NCI-H1436 (cell line): Measurements from ENCODE around the gene EVI5.
"Not testable (repeated sequence)": the region's sequence is repeated elsewhere in the genome, so short reads cannot be mapped to it uniquely, and the experiment has no call there.

ENCODE experiments used
- DNase-seq: peaks from one replicate; lab custom pipeline; 2025; lab: John Stamatoyannopoulos, UW

Gene EVI5

DNA sequence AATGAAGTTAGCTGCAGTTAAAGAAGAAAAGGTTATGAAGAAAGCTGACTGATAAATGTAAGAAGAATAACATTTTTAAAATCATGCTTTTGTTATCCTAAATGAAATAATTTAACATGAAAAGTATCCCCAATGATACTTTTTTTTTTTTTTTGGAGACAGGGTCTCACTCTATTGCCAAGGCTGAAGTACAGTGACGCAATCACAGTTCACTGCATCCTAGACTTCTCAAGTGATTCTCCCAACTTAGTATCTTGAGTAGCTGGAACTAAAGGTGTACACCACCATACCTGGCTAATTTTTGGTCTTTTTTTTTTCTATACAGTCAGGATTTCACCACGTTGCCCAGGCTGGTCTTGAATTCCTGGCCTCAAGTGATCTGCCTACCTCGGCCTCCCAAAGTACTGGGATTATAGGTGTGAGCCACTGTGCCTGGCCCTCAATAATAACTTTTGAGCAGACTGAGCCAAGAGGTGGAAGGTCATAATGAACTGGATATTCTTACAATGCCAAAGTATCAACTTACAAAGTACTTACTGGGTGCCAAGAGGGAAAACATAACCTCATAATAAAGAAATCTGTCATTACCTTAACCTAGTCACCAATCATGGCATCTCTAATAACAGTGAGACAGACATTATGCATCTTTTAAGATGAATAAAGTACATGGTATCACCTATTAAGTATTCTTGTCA lies 94.5 kb downstream of the EVI5 start:
- no peak for DNase-seq

DNA sequence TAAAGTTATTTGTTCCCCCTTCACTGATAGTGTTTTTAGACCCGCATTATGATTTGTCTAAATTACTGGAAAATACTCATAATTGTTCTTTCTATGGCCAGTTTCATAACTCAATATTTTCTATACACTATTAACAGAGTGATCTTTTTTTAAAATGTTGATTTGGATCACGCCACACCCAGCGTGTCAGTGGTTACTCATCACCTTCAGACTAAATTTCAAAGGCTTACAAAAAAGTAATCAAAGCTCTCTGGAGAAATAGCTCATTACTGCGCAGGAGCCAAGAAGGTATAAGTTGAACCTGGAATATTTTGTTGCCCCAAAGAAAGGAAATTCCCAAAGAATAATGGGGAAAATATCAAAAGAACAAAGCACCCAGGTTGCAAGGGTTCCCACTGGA lies 104.9 kb downstream of the EVI5 start:
- no peak for DNase-seq

DNA sequence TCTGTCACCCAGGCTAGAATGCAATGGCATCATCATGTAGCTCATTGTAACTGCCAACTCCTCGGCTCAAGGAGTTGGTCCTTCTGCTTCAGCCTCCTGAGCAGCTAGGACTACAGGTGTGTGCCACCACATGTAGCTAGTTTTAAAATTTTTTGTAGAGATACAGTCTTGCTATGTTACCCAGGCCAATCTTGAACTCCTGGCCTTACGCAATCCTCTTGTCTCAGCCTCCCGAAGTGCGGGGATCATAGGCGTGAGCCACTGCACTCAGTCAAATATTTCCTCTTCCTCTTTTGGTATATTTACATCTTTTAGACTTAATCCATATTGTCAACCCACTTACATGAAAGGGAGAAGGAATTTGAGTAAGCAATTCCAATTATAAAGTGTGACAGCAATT lies 121.1 kb downstream of the EVI5 start:
- DNase-seq = no peak

DNA sequence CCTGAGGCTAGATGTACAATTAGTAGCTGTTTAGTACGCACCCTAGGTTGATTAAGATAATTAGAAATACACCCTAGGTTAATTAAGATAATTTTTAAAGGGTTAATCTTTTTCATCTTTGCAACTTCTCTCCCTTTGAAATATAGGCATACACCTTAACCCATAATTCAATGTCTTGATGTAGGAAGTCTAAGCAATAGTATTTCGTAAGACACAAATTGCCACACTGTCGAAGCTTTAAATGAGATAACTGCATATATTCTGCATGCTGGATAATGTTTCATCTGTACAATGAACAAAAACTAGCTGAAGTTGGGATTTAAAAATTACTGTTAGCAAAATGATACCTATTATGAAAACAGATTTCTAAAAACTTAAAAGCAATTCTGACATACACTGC lies 122.9 kb downstream of the EVI5 start:
- no peak for DNase-seq

DNA sequence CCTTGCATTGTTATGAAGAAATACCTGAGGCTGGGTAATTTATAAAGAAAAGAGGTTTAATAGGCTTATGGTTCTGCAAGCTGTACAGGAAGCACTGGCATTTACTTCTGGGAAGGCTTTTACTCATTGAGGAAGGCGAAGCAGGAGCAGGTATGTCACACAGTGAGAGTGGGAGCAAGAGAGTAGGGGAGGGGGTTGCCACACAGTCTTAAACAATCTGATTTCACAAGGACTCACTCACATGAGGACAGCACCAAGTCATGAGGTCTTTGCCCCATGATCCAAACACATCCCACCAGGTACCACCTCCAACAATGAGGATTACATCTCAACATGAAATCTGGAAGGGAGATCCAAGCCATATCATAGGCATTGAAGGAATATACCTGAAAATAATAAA lies 127.2 kb downstream of the EVI5 start:
- no peak for DNase-seq

DNA sequence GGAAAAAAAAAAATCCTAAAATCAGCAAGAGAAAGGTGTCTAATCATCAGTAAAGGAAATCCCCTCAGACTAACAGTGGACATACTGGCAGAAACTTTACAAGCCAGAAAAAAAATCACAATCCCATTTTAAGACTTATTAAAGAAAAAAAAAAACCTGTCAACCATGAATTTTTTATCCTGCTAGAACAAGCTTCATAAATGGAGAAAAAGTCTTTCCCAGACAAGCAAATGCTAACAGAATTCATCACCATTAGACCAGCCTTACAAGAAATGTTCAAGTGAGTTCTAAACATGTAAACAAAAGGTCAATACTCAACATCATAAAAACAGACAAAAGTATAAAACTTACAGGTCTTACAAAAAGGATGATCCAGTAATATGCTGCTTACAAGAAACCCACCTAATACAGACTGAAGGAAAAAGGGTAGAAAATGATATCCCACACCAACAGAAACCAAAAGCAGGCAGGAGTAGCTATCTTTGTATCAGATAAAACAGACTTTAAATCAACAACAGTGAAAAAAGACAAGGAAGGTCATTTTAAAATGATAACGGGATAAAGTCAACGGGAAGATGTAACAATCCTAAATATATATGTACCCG lies 129.6 kb downstream of the EVI5 start:
- DNase-seq = no peak

DNA sequence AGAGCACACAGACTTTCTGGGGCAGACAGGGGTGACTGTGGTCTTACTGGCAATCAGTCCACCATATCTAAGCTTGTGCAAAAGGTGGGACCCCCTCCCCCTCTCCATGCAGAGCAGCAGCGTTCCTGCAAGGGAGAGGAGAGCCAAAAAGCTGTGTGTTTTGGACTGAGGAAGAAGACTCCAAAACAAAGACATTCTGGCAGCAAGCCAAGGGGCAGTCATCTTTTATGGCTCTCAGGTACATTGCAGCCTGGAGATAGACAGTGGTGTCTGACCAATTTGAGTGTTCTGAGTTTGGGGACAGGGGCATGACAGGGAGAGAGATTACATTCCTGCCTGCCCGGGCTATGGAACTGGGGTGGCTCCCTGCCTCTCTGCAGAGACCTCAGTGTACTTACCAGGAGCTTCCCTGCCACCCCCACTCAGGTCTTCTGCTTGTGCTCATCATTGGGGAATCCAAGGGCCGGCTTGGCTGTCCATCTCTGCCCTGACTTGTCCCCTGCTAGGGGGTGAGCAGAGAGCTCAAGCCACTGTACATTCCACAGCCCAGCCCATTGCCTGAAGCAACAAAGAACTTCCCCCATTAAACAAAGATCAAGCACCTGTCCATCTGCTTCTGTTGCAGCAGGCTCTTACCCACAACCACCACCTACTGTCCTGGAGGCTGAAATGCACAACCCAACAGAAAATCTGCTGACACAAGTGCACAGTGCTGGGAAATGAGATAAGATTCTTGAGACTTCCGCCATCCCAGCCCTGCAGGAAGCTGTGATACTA lies 131.1 kb downstream of the EVI5 start:
- DNase-seq = no peak

DNA sequence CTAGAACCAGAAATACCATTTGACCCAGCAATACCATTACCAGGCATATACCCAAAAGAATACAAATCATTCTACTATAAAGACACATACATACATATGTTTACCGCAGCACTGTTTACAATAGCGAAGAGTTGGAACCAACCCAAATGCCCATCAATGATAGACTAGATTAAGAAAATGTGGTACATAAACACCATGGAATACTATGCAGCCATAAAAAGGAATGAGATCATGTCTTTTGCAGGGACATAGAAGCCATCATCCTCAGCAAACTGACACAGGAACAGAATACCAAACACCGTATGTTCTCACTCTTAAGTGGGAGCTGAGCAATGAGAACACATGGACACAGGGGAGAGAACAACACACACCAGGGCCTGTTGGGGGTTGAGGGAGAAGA lies 144.2 kb downstream of the EVI5 start:
- not testable (repeated sequence) for DNase-seq

DNA sequence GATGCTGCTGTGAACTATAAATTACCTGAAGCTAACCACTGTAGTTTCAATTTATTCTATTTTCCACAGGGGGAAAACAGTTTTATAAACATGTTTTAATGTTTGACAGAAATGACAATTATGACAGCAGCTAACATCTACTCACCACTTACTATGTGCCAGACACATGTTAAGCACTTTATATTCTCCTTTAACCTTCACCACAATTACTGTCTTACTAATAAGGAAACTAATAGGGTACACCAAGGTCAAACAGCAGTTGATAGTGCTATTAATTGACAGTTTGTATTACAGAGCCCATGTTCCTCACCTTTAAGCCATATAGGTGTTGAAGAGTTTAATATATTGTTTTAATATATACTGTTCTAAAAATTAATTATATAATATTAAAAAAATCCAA lies 146.4 kb downstream of the EVI5 start:
- no peak for DNase-seq

DNA sequence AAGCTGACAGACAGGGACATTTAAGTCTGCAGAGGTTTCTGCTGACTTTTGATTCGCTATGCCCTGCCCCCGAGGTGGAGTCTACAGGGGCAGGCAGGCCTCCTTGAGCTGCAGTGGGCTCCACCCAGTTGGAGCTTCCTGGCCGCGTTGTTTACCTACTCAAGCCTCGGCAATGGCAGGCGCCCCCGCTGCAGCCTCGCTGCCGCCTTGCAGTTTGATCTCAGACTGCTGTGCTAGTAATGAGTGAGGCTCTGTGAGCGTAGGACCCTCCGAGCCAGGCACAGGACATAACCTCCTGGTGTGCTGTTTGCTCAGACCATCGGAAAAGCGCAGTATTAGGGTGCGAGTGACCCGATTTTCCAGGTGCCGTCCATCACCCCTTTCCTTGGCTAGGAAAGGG lies 149.7 kb downstream of the EVI5 start:
- DNase-seq = not testable (repeated sequence)

DNA sequence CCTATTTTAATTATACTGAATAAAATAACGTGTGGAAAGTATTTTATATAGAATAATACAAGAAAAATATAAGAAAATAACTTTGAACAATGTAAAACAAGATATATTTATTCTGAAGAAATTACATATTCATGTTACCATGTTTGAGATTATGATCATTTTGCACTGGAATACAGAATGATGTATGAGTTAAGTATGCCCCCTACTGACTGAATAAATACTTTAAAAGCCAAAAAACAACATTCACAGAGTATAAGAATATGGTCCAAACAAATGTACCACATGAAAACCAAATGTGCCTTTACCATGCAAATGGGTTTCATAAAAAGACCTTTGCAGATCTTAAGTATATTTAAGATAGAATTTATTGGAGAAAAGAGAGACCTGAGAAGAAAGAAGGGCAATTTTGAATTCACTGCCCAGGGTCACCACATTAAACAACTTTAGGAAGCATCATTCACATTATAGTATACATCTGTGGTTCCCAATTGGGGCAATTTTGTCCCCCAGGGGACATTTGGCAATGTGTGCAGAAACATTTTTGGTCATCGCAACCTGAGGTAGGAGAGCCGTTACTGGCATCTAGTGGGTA lies 161.6 kb downstream of the EVI5 start:
- no peak for DNase-seq

DNA sequence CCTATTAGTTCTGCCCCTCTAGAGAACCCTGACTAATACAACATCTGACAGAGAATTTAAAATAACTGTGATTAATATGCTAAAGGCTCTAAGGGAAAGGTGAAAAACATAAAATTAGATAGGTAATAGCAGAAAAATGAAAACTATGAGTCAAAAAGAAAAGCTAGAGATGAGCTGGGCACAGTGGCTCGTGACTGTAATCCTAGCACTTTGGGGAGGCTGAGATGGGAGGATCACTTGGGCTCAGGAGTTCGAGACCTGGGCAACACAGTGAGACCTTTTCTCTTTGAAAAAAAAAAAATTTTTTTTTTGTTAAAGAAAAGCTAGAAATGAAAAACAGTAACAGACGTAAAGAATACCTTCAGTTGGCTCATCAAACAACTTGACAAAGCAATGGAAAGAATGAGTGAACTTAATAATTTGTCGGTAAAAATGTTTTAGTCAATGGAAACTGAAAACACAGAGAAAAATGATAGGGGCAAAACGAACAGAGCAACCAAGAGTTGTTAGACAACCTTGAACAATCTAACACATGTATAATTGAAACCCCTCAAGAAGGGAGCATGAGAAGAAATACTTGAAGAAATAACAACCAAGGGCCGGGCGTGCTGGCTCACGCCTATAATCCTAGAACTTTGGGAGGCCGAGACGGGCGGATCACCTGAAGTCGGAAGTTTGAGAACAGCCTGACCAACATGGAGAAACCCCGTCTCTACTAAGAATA lies 165.3 kb downstream of the EVI5 start:
- DNase-seq = no peak

DNA sequence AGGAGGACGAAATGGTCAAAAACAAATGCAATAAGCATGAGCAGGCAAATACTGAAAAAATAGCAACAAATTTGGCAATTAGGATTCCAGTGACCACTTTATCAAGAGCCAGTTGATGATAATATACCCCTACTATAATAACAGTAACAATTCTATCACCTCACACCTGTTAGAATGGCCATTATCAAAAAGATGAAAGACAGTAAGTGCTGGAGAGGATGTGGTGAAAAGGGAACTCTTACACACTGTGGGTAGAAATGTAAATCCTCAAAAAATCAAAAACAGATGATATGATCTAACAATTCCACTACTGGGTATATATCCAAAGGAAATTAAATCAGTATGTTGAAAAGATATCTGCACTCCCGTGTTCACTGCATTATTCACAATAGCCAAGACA lies 183.9 kb downstream of the EVI5 start:
- DNase-seq = no peak

DNA sequence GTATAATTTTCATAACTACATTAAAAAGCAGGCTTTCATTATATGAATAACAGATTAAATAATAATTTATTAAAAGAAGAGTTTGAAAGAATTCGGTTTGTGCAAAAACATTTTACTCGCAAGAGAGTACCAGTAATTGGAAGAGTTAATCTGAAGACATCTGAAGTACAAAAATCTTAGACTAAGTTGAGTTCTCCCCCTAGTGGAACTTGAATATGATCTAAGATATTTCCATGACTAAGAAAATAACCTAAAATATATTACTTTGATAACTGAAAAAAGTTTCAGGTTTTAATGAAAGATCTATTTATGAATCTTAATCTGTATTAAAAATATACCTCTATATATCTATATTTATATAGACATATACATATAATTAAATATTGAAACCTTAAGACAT lies 185.7 kb downstream of the EVI5 start:
- no peak for DNase-seq

DNA sequence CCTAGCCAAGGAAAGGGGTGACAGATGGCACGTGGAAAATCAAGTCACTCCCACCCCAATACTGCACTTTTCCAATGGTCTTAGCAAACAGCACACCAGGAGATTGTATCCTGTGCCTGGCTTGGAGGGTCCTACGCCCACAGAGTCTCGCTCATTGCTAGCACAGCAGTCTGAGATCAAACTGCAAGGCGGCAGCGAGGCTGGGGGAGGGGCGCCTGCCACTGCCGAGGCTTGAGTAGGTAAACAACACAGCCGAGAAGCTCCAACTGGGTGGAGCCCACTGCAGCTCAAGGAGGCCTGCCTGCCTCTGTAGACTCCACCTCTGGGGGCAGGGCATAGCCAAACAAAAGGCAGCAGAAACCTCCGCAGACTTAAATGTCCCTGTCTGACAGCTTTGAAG lies 195.5 kb downstream of the EVI5 start:
- not testable (repeated sequence) for DNase-seq

DNA sequence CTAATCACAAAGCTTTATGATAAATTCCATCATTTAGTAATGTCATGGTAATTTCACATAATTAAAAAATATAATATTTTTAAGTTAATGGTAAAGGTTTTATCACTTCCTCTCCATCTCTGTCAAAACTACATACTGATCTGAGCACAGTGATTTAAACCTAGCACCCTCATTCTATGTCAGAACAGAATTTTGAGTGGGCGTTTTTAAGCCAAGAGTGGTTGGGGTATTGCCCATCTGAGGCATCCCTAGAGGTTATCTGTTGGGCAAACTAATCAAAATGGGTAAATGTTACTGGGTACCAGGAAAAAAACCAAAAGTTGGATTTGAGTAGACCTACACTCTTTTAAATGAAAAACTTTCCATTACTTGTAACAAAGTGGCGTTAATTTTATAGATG lies 197.5 kb downstream of the EVI5 start:
- DNase-seq = no peak

DNA sequence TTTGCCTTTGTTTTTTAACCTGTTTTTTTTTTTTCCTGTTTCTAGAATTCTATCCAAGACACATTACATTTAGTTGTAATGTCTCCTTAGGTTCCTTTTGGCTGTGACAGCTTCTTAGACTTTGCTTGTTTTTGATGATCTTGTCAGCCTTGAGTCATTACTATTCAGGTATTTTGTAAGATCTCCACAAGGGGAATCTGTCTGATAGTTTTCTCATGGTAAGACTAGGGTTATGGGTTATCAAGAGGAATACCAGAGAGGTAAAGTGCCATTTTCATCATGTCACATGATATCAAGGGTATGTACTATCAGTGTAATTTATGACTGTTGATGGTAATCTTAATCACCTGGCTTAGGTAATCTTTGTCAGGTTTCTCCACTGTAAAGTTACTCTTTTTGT lies 199.1 kb downstream of the EVI5 start:
- DNase-seq = no peak

DNA sequence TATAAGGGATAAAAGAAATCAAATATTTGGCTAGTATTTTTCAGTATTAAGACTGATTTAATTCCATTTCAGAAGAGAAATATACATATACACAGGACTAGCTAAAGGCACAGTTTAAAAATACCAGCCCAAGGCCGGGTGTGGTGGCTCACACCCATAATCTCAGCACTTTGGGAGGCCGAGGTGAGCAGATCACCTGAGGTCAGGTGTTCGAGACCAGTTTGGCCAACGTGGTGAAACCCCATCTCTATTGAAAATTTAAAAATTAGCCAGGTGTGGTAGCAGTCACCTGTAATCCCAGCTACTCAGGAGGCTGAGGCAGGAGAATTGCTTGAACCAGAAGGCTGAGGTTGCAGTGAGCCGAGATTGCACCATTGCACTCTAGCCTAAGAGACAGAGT lies 200.1 kb downstream of the EVI5 start:
- not testable (repeated sequence) for DNase-seq

DNA sequence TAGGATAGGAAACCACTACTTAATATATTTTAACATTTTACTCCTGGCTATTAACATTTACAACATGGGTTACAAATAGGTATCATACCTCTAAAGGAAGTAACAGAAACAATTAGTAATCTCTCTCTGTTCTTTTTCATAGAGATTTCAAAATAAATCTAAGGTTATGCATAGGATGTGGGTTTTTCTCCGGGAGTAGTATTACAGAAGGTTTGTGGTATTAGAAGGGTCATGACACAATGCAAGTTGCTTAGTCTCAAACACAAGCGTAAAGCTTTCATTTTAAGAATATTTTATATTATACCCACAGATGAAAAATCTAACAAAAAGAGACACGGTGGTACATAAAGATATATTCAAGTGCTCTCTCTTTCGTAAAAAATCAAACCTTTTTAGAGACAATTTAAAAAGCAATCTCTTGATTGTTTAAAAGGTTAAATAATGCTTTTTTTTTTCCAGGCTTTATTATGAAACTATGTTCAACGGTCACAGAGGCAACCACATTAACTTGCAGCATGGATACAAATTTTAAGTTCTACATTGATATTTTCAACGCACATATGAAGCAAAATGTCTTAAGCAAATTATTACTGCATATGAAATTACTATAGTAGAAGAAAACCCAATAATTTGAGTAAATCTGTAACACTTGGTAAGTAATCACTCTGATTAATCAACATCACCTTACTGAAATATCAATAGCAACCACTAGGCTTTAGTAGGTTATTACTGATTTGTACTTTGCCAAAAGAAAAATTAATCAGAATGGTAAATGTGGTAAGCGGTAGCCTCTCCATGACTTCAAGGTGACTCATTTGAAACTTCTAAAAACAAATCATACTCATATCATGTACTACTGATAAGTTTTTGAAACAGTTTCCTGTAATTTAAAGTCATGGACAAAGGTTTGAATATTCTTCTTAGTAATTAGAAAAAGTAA lies 200.8 kb downstream of the EVI5 start:
- DNase-seq = no peak

DNA sequence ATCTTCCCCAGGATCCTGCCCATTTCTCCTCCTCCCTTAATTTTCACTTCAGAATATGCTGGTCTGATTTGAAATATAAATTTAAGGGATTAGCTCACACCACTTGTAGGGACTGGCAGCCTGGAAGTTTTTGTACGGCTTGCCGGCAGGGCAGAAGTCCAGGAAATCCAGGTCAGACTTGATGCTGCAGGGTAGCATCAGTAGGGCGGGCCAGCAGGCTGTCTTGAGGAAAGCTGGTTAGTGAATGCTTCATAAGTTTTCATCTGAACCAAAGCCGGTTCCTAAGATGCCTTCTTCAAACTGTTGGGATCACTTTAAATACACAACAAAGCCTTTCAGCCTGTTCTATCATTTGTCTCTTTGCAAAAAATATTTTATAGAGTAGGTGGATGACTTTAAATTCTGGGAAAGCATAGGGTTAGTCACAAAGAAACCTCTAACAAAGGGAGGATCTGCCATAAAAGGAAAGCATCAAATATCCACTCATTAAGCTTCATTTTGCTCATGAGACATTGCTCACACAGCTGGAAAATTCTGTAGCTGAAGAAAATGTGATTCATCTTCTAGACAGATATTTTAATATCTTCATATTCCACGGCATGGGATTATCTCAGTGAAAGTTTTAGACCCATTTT lies 207.5 kb downstream of the EVI5 start:
- no peak for DNase-seq

DNA sequence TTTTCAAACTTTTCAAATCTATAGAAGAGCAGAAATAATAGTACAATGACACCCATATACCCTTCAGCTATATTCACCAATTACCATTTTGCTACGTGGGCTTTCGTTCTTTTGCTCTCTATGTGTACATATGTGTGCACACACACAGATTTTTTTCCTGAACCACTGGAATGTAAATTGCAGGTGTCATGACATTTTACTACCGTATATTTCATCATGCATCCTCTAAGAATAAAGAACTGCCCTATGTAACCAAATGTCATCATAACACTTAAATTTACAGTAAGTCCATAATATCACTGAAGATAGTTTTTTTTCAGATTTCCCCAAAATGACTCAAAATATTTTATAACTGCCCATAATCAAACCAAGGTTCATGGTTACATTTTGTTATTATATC lies 209.8 kb downstream of the EVI5 start:
- DNase-seq = no peak
